Upper lobe of right lung (tissue), 1 donor: ENCODE data around the gene P2RY14. TPM values are rescaled to one million over a fixed set of nuclear protein-coding genes. Genes with fewer than 3 reads are reported as not detected.

Source experiments
- ATAC-seq: fragments of 200-7000 bp; cut with Tn5 transposase; one replicate; pipeline ENCODE4 v1.9.1; 2020; ENCODE audit warnings: mild to moderate bottlenecking, moderate library complexity
- DNase-seq: peaks from one replicate; pipeline ENCODE4 v3.0.0-alpha.2; 2020
- H3K27ac ChIP-seq: fragments of 200-600 bp; one replicate; pipeline ENCODE4 v1.8.0; 2022
- H3K27me3 ChIP-seq: fragments of 200-600 bp; one replicate; pipeline ENCODE4 v1.8.0; 2022; ENCODE audit warnings: mild to moderate bottlenecking
- H3K36me3 ChIP-seq: fragments of 200-600 bp; one replicate; pipeline ENCODE4 v1.8.0; 2022
- H3K4me1 ChIP-seq: fragments of 200-600 bp; one replicate; pipeline ENCODE4 v1.8.0; 2022
- H3K4me3 ChIP-seq: fragments of 200-600 bp; one replicate; pipeline ENCODE4 v1.8.0; 2022; ENCODE audit warnings: mild to moderate bottlenecking
- H3K9me3 ChIP-seq: fragments of 200-600 bp; one replicate; pipeline ENCODE4 v1.8.0; 2022
- intact Hi-C: fragments of 100-400 bp; cut with DNase I; formaldehyde crosslinking; loops from one replicate; pipeline ENCODE4 v1.11.0; 2022
- total RNA-seq: library from RNA; stranded (reverse); fragmentation: NEBNext Ultra II Directional; extraction: Animal tissue kit (Norgen Biotek cat#: 25700); gene quantifications from one replicate; pipeline ENCODE4 v1.2.1, GENCODE V29; 2021
- TF ChIP-seq, protein P1 (sequence below): fragments of 200-600 bp; IDR thresholded peaks from one replicate; pipeline ENCODE4 v1.8.0; 2022; ENCODE audit warnings: antibody characterized with exemption
- donor health status: DM: no; HTN: yes; CAD: no; lungs with severe emphysema.

P2RY14 gene
- total RNA-seq, 1 donor from 2014 or later, result 7.2 TPM

DNA sequence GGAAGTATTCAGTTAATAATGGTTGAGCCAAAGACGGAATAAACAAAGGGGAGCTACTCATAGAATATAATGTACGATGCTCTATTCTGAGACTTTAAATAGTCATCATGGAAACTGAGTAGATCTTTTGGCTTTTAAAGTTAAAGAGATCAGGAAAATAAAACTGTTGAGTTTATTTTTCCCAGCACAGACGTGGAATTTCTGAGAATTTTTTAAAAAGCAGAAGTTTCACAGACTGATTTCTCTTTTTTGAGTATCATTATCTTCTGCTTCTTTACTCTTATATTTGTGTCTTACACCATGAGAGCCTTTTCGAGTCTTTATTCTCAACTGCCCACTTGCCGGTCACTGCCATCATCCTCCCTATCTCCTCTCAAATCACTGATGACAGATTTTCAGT, 13.2 kb downstream of the P2RY14 start:
- no peaks in the 10 kb centered on the region for H3K4me1 ChIP-seq
- H3K27ac ChIP-seq, result peak overlapping the region; percentile 55
- H3K27me3 ChIP-seq, result no peaks in the 10 kb centered on the region
- H3K36me3 ChIP-seq, result no peaks in the 10 kb centered on the region
- intact Hi-C loops, result no loop called here
- ATAC-seq, result no peak
- TF ChIP-seq, protein P1, sequence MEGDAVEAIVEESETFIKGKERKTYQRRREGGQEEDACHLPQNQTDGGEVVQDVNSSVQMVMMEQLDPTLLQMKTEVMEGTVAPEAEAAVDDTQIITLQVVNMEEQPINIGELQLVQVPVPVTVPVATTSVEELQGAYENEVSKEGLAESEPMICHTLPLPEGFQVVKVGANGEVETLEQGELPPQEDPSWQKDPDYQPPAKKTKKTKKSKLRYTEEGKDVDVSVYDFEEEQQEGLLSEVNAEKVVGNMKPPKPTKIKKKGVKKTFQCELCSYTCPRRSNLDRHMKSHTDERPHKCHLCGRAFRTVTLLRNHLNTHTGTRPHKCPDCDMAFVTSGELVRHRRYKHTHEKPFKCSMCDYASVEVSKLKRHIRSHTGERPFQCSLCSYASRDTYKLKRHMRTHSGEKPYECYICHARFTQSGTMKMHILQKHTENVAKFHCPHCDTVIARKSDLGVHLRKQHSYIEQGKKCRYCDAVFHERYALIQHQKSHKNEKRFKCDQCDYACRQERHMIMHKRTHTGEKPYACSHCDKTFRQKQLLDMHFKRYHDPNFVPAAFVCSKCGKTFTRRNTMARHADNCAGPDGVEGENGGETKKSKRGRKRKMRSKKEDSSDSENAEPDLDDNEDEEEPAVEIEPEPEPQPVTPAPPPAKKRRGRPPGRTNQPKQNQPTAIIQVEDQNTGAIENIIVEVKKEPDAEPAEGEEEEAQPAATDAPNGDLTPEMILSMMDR, result no peak
- no peak for DNase-seq
- no peak overlapping the region for H3K4me3 ChIP-seq
- no peaks in the 10 kb centered on the region for H3K9me3 ChIP-seq

GRCh38 chr3:151264605-151265004, 13.7 kb downstream of the P2RY14 start:
- ATAC-seq (no peak), DNase-seq (no peak)
- Histone ChIP-seq H3K36me3 (no peaks in the 10 kb centered on the region), H3K4me1 (no peaks in the 10 kb centered on the region), H3K27me3 (no peaks in the 10 kb centered on the region), H3K27ac (no peak overlapping the region), H3K9me3 (no peaks in the 10 kb centered on the region), H3K4me3 (no peak overlapping the region)
- intact Hi-C loops, result no loop called here
- TF ChIP-seq, protein P1, result no peak

DNA sequence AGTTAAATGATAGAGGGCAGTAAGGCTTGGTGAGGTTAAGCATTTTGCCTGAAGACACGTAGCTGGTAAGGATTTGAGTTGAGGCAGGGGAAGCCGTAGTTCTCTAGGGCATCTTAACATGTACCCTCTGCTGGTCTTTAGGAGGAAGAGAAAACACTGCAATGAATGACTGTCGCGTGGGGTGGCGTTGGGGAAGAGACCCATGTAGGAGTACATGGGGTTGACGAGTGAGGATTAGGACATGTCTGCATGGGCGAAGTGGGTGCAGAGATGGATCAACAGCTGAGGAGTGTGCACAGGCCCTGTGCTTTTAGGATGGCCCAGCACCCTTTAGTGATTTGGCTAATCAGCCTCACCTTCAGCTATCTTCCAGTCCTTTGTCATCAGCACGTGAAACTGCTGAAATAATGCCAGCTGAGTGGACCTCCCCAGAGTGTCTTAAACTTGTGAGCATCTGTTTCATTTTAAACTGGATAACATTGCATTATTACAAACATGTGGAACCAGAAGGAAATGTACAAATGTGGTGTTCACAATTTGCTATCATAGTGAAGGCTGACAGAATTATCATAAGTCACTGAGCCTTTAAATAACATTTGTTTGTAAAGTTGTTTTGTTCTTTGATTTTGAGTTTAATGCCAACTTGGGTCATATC, 15.3 kb downstream of the P2RY14 start:
- no peak for ATAC-seq
- H3K4me1 ChIP-seq, result no peaks in the 10 kb centered on the region
- intact Hi-C loops, result no loop called here
- no peaks in the 10 kb centered on the region for H3K9me3 ChIP-seq
- no peaks in the 10 kb centered on the region for H3K27me3 ChIP-seq
- no peak overlapping the region for H3K27ac ChIP-seq
- H3K36me3 ChIP-seq, result no peaks in the 10 kb centered on the region
- no peak overlapping the region for H3K4me3 ChIP-seq
- no peak for DNase-seq
- TF ChIP-seq, protein P1, result no peak

GRCh38 chr3:151259664-151260063, 18.7 kb downstream of the P2RY14 start:
- no peak overlapping the region for H3K4me3 ChIP-seq
- no peak for DNase-seq
- TF ChIP-seq, protein P1, result no peak
- H3K27me3 ChIP-seq, result no peaks in the 10 kb centered on the region
- intact Hi-C loops, result no loop called here
- H3K4me1 ChIP-seq, result no peaks in the 10 kb centered on the region
- no peak overlapping the region for H3K27ac ChIP-seq
- no peaks in the 10 kb centered on the region for H3K36me3 ChIP-seq
- H3K9me3 ChIP-seq, result no peaks in the 10 kb centered on the region
- ATAC-seq, result no peak

DNA sequence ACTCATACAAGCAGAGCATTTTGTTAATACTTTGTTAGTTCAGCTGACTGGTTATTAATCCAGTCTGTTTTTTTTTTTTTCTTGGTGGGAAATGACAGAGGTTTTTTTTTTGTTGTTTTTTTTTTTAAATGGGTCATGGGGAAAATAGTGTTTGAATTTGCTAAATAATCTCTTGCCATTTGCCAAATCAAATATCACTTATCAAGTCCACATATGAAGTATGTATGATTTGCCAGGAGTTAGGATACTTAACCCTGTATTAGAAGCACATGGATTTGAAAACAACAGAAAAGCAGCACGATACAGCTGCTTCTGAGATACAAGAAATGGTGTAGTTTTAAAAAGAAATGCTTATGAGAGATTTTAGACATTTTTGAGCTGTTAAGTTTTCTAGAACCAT, 21.6 kb downstream of the P2RY14 start:
- no peak for DNase-seq
- H3K4me1 ChIP-seq, result no peaks in the 10 kb centered on the region
- no peak for ATAC-seq
- intact Hi-C loops, result no loop called here
- no peaks in the 10 kb centered on the region for H3K9me3 ChIP-seq
- no peaks in the 10 kb centered on the region for H3K27me3 ChIP-seq
- TF ChIP-seq, protein P1, result no peak
- no peaks in the 10 kb centered on the region for H3K36me3 ChIP-seq
- H3K4me3 ChIP-seq, result no peak overlapping the region
- H3K27ac ChIP-seq, result no peak overlapping the region
